Spinal cord (tissue), 10 donors: ENCODE results near the gene CDCA8. TPM values are rescaled to one million over a fixed set of nuclear protein-coding genes. Genes with fewer than 3 reads are reported as not detected.
A peak's percentile ranks its signal among the peaks of the same experiment; 100 is the strongest.

Source experiments
- DNase-seq, 6 donors: peaks; one replicate each; pipeline versions ENCODE4 v3.0.0 to v3.0.0-alpha.2; 2013 to 2015; ENCODE audit warnings: low spot score in 6 of 6, low read depth in 4 of 6
- H3K27ac ChIP-seq: one replicate; pipeline ENCODE4 v1.5.1; 2013; ENCODE audit warnings: low read depth, low read length, control low read depth
- H3K27me3 ChIP-seq: one replicate; pipeline ENCODE4 v1.6.1; 2013; ENCODE audit warnings: low read length; ENCODE audit not compliant: control insufficient read depth, insufficient read depth
- H3K36me3 ChIP-seq: one replicate; pipeline ENCODE4 v1.6.1; 2013; ENCODE audit warnings: low read length; ENCODE audit not compliant: control insufficient read depth, insufficient read depth
- H3K4me1 ChIP-seq: one replicate; pipeline ENCODE4 v1.6.1; 2013; ENCODE audit warnings: low read length; ENCODE audit not compliant: control insufficient read depth, insufficient read depth
- H3K4me3 ChIP-seq: one replicate; pipeline ENCODE4 v1.5.1; 2013; ENCODE audit warnings: low read depth, low read length, control low read depth
- H3K9me3 ChIP-seq: one replicate; pipeline ENCODE4 v1.6.1; 2013; ENCODE audit warnings: low read length; ENCODE audit not compliant: control insufficient read depth, insufficient read depth
- WGBS: methylation state at CpG from one replicate; pipeline ENCODE4 v1.1.5; 2013; ENCODE audit warnings: missing lambda C conversion rate; ENCODE audit not compliant: insufficient coverage; 5-methylcytosine and 5-hydroxymethylcytosine counted together
- long read RNA-seq, 4 donors: transcript quantifications; one replicate each; lab custom pipeline, GENCODE V29; 2026
- polyA plus RNA-seq, 2 donors: library from polyadenylated mRNA; unstranded; fragments of 120-200 nt; gene quantifications; one replicate each; pipeline ENCODE4 v1.2.1, GENCODE V29; 2013; ENCODE audit not compliant: insufficient read length in 2 of 2
- total RNA-seq, 2 donors: library from RNA; depleted of rRNA in 1 of 2; stranded (reverse); fragments of 120-200 nt in 1 of 2; fragments of >200 nt in 1 of 2; gene quantifications; one replicate each; pipeline versions ENCODE4 v1.2.3 to v1.2.4, GENCODE V29; 2013 to 2014
- donor health status: healthy.

CDCA8 gene
- total RNA-seq = 1 to 10 TPM; 2.2 to 2.5 TPM
- polyA plus RNA-seq = 1 to 10 TPM; 7.9 to 8.1 TPM
- long read RNA-seq, donor 1, transcript CDCA8-202 (10 exons, 2,469 nt) = major isoform, 5 of 6 reads
- long read RNA-seq, donor 1, partial matches to known transcripts = 0 of 6 reads
- long read RNA-seq, donor 1, other reads (novel, unspliced or antisense) = 0 of 6 reads
- long read RNA-seq, donor 2 = 0 reads
- long read RNA-seq, donor 3, partial matches to known transcripts = 0 of 5 reads
- long read RNA-seq, donor 3, other reads (novel, unspliced or antisense) = 0 of 5 reads
- long read RNA-seq, donor 4, transcript CDCA8-202 (10 exons, 2,469 nt) = major isoform, 5 of 7 reads
- long read RNA-seq, donor 4, partial matches to known transcripts = 0 of 7 reads
- long read RNA-seq, donor 4, other reads (novel, unspliced or antisense) = 0 of 7 reads

- no peaks in the 10 kb centered on the region for H3K9me3 ChIP-seq
- H3K4me1 ChIP-seq = peaks cover 29% of the 10 kb centered on the region
- DNase-seq = peak; percentile 93 to 99 (median 96)
- under 1% methylated on average over 54 of the region's 54 CpGs for WGBS
- no peaks in the 10 kb centered on the region for H3K27me3 ChIP-seq
- H3K36me3 ChIP-seq = peaks cover 10% of the 10 kb centered on the region
- peak within 1 kb of the TSS; percentile 93 for H3K4me3 ChIP-seq
- H3K27ac ChIP-seq = peak within 1 kb of the TSS; percentile 61
Observed at GRCh38 chr1:37692078-37692833, at the start of gene CDCA8. Gene CDCA8, plus strand, starts transcription at chr1:37692516. Its CDS starts 175 bp downstream, at chr1:37692691.

- no peaks in the 10 kb centered on the region for H3K9me3 ChIP-seq
- H3K4me1 ChIP-seq = no peaks in the 10 kb centered on the region
- no peaks in the 10 kb centered on the region for H3K36me3 ChIP-seq
- peaks cover 14% of the 10 kb centered on the region for H3K27me3 ChIP-seq
- WGBS = 88% methylated on average over 6 of the region's 7 CpGs
- H3K4me3 ChIP-seq = no peak overlapping the region
- H3K27ac ChIP-seq = no peak overlapping the region
- no peak for DNase-seq
Observed at GRCh38 chr1:37647281-37647680, 45.0 kb upstream of the CDCA8 start.

GRCh38 chr1:37650173-37650572, 42.1 kb upstream of the CDCA8 start:
- no peak for DNase-seq
- peaks cover 3% of the 10 kb centered on the region for H3K27me3 ChIP-seq
- no peak overlapping the region for H3K4me3 ChIP-seq
- H3K9me3 ChIP-seq = no peaks in the 10 kb centered on the region
- 55% methylated on average over 3 of the region's 5 CpGs for WGBS
- H3K27ac ChIP-seq = no peak overlapping the region
- no peaks in the 10 kb centered on the region for H3K36me3 ChIP-seq
- no peaks in the 10 kb centered on the region for H3K4me1 ChIP-seq

GRCh38 chr1:37650721-37651120, 41.6 kb upstream of the CDCA8 start:
- WGBS = 79% methylated on average over 4 of the region's 5 CpGs
- Histone ChIP-seq H3K4me3 (no peak overlapping the region), H3K27me3 (peaks cover 3% of the 10 kb centered on the region), H3K36me3 (no peaks in the 10 kb centered on the region), H3K4me1 (no peaks in the 10 kb centered on the region), H3K9me3 (no peaks in the 10 kb centered on the region), H3K27ac (no peak overlapping the region)
- DNase-seq = no peak

GRCh38 chr1:37651803-37652202, 40.5 kb upstream of the CDCA8 start:
- Histone ChIP-seq H3K4me1 (no peaks in the 10 kb centered on the region), H3K4me3 (no peak overlapping the region), H3K27ac (no peak overlapping the region), H3K9me3 (no peaks in the 10 kb centered on the region), H3K27me3 (peaks cover 3% of the 10 kb centered on the region), H3K36me3 (no peaks in the 10 kb centered on the region)
- 79% methylated on average over 3 of the region's 10 CpGs for WGBS
- DNase-seq = no peak

GRCh38 chr1:37652976-37653375, 39.3 kb upstream of the CDCA8 start:
- DNase-seq = no peak

GRCh38 chr1:37653906-37654305, 38.4 kb upstream of the CDCA8 start:
- Histone ChIP-seq H3K4me3 (no peak overlapping the region), H3K4me1 (no peaks in the 10 kb centered on the region), H3K36me3 (no peaks in the 10 kb centered on the region), H3K9me3 (no peaks in the 10 kb centered on the region), H3K27me3 (peaks cover 2% of the 10 kb centered on the region), H3K27ac (no peak overlapping the region)
- DNase-seq = no peak
- 62% methylated on average over 2 of the region's 5 CpGs for WGBS

More at GRCh38 chr1:37652976-37653375, 39.3 kb upstream of the CDCA8 start:
- no peaks in the 10 kb centered on the region for H3K4me1 ChIP-seq
- no peaks in the 10 kb centered on the region for H3K27me3 ChIP-seq
- H3K4me3 ChIP-seq = no peak overlapping the region
- no peaks in the 10 kb centered on the region for H3K9me3 ChIP-seq
- H3K27ac ChIP-seq = no peak overlapping the region
- H3K36me3 ChIP-seq = no peaks in the 10 kb centered on the region
- WGBS = 69% methylated on average over 2 of the region's 2 CpGs

GRCh38 chr1:37655274-37655673, 37.0 kb upstream of the CDCA8 start:
- Histone ChIP-seq H3K9me3 (no peaks in the 10 kb centered on the region), H3K27ac (no peak overlapping the region), H3K4me3 (no peak overlapping the region), H3K27me3 (peaks cover 2% of the 10 kb centered on the region), H3K36me3 (no peaks in the 10 kb centered on the region), H3K4me1 (no peaks in the 10 kb centered on the region)
- DNase-seq = no peak

- Histone ChIP-seq H3K27me3 (peaks cover 2% of the 10 kb centered on the region), H3K36me3 (no peaks in the 10 kb centered on the region), H3K4me3 (no peak overlapping the region), H3K9me3 (no peaks in the 10 kb centered on the region), H3K27ac (no peak overlapping the region), H3K4me1 (no peaks in the 10 kb centered on the region)
- 72% methylated on average over 7 of the region's 7 CpGs for WGBS
- no peak for DNase-seq
Observed at GRCh38 chr1:37656026-37656425, 36.3 kb upstream of the CDCA8 start.
